ENCODE measurements around the gene CAMKMT.

DNA sequence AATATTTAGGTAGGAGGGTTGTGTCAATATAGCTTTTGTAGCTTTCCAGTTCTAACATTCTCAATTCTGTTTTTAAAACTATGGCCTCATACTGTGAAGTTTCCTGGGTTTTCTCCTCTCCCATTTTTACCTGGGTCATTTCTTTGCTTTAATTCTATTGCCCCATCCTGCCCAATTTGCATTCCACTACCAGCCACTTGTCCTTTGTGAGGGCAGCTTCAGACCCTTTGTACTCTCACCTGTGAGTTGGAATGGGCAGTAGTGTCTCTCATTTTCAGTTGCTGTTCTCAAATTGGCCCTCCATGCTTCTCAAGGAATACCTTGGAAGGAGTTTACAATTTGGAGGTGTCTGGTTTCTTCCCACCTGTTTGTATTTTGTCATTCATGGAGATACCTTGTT is 108.4 kb downstream of the CAMKMT start:
- TF ChIP-seq, protein P1, sequence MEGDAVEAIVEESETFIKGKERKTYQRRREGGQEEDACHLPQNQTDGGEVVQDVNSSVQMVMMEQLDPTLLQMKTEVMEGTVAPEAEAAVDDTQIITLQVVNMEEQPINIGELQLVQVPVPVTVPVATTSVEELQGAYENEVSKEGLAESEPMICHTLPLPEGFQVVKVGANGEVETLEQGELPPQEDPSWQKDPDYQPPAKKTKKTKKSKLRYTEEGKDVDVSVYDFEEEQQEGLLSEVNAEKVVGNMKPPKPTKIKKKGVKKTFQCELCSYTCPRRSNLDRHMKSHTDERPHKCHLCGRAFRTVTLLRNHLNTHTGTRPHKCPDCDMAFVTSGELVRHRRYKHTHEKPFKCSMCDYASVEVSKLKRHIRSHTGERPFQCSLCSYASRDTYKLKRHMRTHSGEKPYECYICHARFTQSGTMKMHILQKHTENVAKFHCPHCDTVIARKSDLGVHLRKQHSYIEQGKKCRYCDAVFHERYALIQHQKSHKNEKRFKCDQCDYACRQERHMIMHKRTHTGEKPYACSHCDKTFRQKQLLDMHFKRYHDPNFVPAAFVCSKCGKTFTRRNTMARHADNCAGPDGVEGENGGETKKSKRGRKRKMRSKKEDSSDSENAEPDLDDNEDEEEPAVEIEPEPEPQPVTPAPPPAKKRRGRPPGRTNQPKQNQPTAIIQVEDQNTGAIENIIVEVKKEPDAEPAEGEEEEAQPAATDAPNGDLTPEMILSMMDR (conservative IDR thresholded peaks at IDR 0.05 in 1 of 2, IDR thresholded peaks at IDR 0.05 in 1 of 2; ENCODE audit: extremely low read depth in 1 of 2, insufficient read depth in 1 of 2, low read depth in 1 of 2, low read length in 2 of 2): no peak
- TF ChIP-seq EZH2 (IDR thresholded peaks at IDR 0.05; ENCODE audit: borderline replicate concordance, low read length): no peak

Measured in mammary epithelial cell (primary cell).